GM21576 (cell line): Measurements from ENCODE around the gene EFHC1.
"Not testable (repeated sequence)": the region's sequence is repeated elsewhere in the genome, so short reads cannot be mapped to it uniquely, and the experiment has no call there.

Experiments
- ATAC-seq: cut with Tn5 transposase; IDR thresholded peaks from one replicate; pipeline ENCODE4 v1.9.1; 2021; ENCODE audit warnings: mild to moderate bottlenecking, moderate library complexity; ENCODE audit not compliant: unreplicated experiment

The EFHC1 gene

GRCh38 chr6:52419809-52420667 is at the start of gene EFHC1:
Gene EFHC1 (plus strand): TSS chr6:52420342. CDS start chr6:52420411, 69 bp downstream.
- peak; percentile 90 for ATAC-seq

- ATAC-seq = no peak
Observed at GRCh38 chr6:52371656-52372191, 48.4 kb upstream of the EFHC1 start.

- no peak for ATAC-seq
Observed at GRCh38 chr6:52373151-52373690, 46.9 kb upstream of the EFHC1 start.

- no peak for ATAC-seq
Observed at GRCh38 chr6:52374247-52374646, 45.9 kb upstream of the EFHC1 start.

- no peak for ATAC-seq
Observed at GRCh38 chr6:52375780-52376556, 44.2 kb upstream of the EFHC1 start.

GRCh38 chr6:52376763-52377162 is 43.4 kb upstream of the EFHC1 start:
- no peak for ATAC-seq

- no peak for ATAC-seq
Observed at GRCh38 chr6:52377538-52378221, 42.5 kb upstream of the EFHC1 start.

- ATAC-seq = no peak
Observed at GRCh38 chr6:52381249-52381648, 38.9 kb upstream of the EFHC1 start.

- no peak for ATAC-seq
Observed at GRCh38 chr6:52384145-52384766, 35.9 kb upstream of the EFHC1 start.

- ATAC-seq = no peak
Observed at GRCh38 chr6:52385074-52385473, 35.1 kb upstream of the EFHC1 start.

GRCh38 chr6:52388119-52388518 is 32.0 kb upstream of the EFHC1 start:
- not testable (repeated sequence) for ATAC-seq

- no peak for ATAC-seq
Observed at GRCh38 chr6:52388790-52389189, 31.4 kb upstream of the EFHC1 start.

- ATAC-seq = no peak
Observed at GRCh38 chr6:52389264-52389625, 30.9 kb upstream of the EFHC1 start.

GRCh38 chr6:52389626-52390360 is 30.3 kb upstream of the EFHC1 start:
- peak; percentile 64 for ATAC-seq

- ATAC-seq = peak; percentile 44
Observed at GRCh38 chr6:52390361-52390727, 29.8 kb upstream of the EFHC1 start.

- ATAC-seq = no peak
Observed at GRCh38 chr6:52391599-52391998, 28.5 kb upstream of the EFHC1 start.

GRCh38 chr6:52392944-52393343 is 27.2 kb upstream of the EFHC1 start:
- ATAC-seq = no peak

- no peak for ATAC-seq
Observed at GRCh38 chr6:52393780-52394179, 26.4 kb upstream of the EFHC1 start.

- ATAC-seq = peak; percentile 50
Observed at GRCh38 chr6:52394251-52394666, 25.9 kb upstream of the EFHC1 start.

- ATAC-seq = no peak
Observed at GRCh38 chr6:52395969-52396368, 24.2 kb upstream of the EFHC1 start.
